DMS 273 (cell line): ENCODE measurements around the gene IFT27.
A peak's percentile ranks its signal among the peaks of the same experiment; 100 is the strongest.

Experiments
- DNase-seq: peaks from one replicate; lab custom pipeline; 2025; ENCODE audit not compliant: unreplicated experiment; lab: John Stamatoyannopoulos, UW

Gene IFT27, protein sequence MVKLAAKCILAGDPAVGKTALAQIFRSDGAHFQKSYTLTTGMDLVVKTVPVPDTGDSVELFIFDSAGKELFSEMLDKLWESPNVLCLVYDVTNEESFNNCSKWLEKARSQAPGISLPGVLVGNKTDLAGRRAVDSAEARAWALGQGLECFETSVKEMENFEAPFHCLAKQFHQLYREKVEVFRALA

DNA sequence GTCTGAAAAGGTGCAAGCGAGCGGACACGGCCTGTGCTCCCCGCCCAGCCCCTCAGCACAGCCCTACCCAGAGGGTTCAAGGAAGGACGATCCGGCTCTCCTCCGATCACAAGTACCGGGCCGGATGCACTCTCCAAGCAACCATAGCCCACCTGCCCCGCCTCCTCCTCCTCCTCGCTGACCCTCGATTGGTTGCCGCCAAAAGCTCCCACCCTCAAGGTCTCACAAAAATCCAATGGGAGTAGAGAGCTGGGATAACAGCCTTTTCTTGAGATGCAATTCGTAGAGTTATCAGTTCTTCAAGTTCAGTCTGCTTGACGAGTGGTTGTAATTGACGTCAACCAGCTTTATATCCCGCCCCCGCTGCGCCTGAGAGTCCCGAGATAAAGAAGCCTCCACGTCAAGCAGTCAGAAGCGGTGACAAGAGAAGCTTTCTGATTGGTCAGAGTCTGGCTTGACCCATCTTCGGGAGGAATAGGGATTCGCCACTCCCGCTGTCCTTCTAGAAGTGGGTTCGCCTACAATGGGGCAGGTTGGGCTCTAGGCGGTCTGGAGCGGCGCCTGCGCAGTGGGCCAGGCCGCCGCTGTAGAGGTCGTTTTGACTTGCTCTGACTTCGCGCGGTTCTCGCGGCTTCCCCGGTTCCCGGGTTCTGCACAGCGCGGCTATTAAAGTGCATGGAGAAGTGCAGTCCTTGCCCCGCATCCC, at the start of gene IFT27:
Gene IFT27, minus strand, starts transcription at position 156 of the 706 bp plus-strand sequence. CDS start 412 bp downstream, outside the sequence.
- DNase-seq: peak; percentile 99

DNA sequence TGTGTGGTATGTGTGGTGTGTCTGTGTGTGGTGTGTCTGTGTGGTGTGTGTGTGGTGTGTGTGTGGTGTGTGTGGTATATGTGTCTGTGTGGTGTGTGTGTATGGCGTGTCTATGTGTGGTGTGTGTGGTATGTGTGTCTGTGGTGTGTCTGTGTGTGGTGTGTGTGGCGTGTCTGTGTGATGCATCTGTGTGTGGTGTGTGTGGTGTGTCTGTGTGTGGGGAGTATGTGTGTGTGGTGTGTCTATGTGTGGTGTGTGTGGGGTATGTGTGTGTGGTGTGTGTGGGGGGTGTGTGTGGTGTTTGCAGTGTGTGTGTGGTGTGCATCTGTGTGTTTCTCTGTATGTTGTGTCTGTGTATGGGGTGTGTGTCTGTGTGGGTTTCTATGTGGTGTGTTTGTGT, 48.7 kb upstream of the IFT27 start:
- DNase-seq: no peak

DNA sequence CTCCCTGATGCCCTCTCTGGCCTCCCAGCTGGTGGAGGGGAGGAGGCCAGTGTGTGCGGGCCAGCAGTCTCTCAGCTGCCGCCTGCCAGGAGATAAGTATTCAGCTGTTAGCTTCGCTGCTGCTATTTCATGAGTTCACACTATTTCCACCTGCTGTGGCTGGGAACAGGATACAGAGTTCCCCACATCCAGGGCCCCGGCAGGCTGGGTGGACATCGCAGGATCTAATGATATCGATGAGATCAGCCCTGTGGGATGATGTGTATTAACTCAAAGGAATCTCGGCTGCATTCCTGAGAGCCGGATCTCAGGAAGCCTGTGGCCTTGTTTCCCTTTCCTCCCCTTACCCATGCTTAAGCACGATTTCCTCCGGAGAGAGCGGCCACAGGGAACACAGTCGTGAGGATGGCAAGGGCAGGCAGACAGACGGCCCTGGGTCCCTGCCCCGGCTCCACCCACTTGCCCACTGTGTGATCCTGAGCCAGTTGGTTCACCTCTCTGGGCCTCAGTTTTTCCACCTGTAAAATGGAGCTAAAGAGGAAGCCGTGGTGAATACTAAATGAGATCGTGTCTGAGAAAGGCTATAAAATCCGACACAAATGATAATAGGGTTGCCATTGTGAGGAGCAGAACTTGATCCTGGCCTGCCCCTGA, 47.4 kb upstream of the IFT27 start:
- no peak for DNase-seq

DNA sequence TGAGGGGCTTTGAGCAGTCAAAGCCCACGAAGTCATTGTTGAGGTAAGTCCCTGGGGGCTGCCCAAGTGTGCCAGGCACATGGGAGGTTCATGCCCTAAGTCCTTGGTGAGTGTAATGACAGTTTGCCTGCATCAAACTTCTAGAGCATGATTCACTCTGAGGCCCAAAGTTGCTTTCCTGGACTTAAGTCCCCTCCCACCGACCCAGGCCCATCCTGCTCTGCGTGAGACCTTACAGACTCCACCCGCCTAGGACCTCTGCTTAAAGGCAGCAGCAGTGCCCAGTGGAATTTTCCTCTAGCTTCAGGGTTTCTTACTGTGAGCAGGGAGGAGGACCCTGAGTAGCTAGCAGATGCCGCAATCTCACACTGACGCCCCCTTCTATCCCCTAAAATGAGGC, 46.7 kb upstream of the IFT27 start:
- no peak for DNase-seq

DNA sequence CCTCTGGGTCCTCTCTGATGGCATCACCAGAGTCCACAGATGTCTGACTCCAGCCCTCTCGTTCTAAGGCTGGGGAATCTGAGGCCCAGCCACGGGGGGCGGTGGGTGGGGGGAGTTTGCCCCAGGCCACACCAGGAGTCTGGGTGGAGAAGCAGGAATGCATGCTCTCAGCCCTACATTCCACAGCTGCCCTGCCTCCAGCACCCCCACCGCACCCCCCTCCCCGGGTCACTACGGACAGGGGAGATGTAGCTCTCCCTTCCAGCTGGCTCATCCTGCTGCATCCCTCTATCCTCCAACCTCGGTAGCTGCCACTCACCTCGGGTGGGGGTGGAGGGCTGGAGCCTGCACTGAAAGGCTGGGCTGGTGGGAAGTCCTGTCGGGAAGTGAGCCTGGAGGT, 43.2 kb upstream of the IFT27 start:
- no peak for DNase-seq

DNA sequence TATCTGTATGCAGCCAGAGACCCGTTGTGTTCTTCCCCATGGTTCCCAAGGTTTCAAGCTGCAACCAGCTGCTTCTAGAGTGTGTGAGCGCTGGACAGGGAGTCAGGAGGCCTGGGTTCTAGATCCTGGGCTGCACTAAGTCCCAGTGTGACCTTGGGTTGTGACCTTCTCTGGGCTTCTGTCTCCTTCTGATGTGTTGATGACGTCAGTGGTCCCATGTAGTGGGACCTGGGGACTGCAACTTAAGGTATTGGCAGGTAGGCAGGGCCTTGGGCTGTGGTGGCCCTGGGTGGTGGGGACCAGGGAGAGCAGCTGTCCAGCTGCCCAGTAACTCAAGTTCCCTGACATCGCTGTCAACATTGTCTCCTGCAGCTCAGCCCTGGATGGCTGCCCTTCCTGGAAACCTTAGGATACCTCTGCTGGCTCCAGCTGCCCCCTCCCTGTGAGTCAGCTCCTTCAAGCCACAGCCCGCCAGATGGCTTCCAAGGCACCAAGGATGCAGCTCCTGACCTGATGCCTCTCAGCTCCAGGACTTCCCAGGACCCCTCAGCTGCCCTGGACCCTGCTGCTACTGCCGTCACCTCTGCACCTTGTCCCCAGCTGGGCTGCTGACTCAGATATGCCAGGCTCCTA, 42.2 kb upstream of the IFT27 start:
- peak; percentile 41 for DNase-seq

DNA sequence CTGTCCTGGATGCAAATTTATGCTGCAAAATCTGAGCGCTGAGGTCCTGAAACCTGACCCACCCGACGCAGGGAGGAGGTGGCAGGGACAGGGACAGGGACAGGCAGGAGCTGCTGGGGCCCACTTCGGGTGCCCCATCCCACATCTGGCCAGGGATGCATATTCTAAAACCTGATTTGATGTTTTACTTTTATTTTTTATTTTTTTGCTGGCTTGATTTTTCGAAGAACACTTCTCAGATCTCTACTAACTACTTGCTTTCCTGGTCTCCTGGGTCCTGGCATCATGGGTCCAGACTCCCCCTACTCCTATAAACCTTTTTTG, 41.6 kb upstream of the IFT27 start:
- no peak for DNase-seq

DNA sequence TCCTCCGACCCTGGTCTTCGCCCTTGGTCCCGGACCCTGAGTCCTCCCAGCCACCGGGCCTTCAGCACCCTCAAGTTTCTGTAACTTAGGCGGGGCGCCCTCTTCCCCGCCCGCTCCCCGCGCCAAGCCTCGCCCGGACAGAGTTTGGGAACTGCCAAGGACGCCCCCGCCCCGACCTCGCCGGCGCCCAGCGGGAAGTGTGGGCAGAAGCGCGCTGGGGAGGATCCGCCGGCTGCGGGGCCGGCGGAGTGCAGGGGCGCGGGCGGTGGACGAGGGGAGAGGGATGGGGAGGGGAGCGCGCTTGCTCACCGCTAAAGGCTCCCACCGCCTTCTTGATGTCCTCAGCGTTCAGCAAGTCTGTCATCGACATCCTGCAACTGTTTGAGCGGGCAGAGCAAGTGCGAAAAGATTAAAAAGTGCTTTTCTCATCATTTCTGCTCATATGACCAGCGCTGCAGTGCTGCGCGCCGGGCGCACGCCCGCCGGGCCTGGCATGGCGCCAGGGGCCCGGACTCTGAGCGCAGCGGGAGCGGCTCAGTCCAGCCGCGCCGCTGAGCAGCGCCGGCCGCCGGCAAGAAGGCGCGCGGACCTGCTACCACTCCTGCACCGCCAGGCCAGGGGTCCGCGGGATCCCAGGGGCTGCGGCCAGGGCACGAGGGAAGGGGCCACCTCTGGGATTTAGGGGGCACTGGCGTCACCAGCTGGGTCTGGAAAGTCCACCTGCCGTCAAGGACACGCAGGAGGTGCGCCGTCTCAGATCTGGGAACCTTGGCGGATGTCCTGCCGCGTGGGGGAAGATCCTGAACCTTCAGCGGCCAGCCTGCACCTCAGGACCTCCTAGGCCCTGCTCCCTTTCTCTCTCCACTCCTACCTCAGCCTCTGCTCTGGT, 41.0 kb upstream of the IFT27 start, which contains the start of gene PVALB:
Gene PVALB, minus strand, starts transcription at position 400 of the 889 bp plus-strand sequence. Its CDS starts 30 bp downstream, at position 370.
- DNase-seq: peak; percentile 49

DNA sequence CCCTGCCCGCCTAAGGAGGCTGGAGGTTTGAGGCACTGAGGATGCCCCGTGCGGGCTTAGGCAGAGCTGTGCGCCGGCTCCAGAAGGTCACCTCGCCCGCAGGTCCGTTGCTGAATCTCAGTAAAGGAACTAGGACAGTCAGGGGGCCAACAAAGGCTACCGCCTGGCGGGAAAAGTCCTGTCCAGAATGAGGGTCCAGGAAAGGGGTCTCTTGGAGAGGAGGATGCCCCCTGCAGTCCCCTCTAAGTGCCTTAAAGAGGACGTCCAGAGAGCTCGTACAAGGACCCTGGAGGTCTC, 40.4 kb upstream of the IFT27 start:
- no peak for DNase-seq

DNA sequence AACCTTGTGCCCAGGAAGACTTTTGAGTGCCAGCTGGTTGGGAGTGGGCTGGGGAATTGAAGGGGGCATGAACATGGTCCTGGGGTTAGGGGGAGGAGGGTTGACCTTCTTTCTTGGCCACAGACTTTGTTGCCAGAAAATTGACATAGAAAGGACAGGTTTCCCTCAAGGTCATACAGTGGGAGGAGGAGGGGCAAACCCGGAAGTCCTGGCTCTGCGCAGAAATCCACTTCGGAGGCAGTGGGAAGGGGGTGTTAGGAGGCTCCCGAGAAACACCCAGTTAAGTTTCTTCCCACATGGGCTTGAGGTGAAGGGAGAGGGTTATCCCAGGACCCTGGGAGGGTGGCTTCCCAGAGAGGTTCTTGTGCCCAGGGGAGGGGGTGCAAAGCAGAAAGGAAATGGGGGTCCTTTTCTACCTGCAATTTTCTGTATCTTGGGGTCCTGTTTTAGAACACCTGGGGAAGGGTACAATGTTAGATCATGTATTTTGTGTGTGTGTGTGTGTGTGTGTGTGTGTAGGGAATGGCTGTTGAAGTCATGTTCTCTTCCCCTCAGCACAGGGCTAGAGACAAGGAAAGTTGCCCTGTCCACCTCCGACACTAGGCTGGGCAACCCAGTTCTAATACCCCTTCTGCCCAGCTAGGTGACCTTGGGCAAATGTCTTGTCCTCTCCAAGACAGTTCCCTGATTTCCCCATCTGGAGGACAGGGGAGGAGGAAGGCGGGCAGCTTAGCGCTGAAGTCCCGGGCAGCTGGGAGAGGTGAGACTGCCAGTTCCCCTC, 39.8 kb upstream of the IFT27 start:
- no peak for DNase-seq

DNA sequence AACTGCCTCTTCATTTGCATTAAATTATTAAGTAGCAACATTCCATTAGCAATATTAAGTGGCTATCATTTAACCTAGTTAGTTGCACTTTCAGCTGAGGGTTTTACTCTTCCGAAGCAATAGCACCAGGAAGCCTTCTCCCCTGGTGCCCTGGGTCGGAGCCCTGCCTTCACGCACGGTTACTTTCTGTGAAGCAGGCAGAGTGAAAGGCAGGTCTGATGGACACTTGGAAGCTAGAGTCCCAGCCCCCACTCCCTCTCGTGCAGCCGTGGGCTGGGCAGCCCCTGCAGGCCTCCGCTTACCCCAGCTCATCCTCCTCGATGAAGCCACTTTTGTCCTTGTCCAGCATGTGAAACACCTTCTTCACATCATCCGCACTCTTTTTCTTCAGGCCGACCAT, 38.9 kb upstream of the IFT27 start:
- no peak for DNase-seq

DNA sequence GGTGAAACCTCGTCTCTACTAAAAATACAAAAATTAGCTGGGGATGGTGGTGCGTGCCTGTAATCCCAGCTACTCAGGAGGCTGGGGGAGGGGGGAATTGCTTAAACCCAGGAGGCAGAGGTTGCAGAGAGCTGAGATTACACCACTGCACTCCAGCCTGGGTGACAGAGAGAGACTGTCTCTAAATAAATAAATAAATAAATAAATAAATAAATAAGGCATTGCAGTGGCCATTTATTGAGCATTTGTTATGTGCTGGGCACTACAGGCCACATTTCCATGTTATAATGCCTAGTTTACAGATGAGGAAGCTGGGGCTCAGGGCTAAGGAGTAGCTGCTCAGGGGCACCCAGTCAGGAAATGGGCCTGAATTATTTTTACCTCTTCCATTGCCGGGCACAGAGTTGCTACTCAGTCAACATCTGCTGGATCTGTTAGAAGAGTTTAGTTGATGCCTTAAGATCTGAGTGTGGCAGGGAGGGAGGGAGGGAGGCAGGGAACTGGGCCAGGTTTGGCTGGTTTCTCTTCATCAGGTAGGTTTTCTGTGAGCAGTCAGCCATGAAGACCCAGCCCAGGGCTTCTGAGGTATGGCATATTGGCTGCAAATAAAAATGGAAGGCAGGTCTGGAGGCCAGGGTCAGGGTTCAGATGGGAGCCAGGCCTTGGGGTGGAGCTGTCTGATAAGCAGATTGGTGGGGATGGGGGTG, 35.3 kb upstream of the IFT27 start:
- DNase-seq: no peak

DNA sequence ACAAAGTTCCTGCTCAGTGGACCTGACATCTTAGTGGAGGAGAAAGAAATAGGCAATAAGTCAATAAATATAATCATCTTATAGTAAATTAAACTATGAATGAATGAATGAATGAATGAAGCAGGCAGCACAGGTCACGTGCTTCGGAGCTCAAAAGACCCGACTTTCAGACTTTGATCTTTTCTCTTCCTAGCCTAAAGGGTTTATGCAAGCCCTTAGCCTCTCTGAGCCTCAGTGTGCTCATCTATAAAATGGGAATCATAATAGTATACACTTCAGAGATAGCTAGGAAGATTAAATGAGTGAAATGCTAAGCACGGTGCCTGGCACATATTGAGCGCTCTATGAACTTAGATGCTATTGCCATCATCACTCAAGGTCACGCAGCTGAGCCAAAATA, 33.4 kb upstream of the IFT27 start:
- DNase-seq: no peak

DNA sequence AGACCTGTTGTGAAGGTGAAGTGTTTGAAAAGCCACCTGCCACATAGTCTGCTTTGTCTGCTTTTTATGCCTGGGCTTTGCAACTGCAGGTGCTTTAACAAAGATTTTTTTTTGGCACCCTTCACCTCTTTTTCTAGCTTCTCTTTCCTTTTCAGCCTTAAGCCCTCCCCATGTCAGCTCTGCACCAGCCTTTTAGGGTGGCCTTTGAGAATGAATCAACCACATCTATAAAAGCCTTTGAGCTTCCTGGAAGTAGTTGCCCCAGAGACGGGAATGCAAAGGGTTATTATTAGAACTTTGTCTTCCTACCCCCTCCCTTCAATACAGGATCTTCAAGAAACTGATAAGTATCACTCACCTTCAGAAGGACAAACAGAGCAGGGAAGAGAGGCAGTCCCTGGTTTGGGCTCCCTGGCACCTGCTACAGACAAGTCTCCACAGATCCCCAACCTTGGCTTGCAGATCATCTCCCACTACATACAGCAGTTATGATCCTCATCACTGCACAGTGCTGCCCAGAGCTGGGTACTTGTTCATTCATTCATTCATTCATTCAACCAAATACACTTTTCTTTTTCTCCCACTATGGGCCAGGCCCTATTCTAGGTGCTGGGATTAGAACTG, 32.9 kb upstream of the IFT27 start:
- DNase-seq: no peak

DNA sequence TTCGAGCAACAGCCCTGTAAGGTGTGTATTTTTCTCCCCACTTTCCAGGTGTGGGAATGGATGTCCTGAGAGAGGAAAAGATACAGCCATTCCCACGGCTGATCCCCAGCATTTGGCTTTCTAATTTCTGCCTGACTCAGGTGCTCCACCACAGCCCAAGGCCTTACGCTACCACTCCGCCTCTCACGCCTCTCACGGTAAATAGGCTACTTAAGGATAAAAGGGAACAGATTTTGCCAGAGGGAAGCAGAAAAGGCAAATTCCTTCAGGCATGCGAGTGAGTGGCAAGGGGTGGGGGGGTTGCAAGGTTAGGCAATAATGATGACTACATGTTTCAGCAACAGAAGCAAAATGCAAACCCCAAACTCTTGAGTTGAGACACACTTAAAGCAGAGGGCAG, 31.7 kb upstream of the IFT27 start:
- no peak for DNase-seq

DNA sequence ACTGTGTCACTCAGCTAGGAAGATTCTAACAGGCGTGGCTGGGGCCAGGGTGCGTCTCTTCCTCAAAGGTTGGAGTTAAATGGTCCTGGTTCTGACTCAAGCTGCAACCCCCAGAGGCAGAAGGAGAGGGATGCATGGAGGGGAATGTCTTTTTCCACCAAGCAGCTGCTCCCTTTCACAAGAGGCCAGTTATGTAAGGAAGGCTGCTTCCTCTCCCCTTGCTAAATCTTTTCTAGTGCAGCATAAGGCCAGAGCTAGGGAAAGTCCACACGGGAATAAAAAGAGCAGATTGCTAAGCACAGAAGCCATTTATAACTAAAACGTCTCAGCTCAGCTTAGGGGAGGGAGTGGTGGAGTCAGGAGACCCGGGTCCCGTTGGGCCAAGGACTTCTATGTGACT, 30.9 kb upstream of the IFT27 start:
- DNase-seq: peak; percentile 3

DNA sequence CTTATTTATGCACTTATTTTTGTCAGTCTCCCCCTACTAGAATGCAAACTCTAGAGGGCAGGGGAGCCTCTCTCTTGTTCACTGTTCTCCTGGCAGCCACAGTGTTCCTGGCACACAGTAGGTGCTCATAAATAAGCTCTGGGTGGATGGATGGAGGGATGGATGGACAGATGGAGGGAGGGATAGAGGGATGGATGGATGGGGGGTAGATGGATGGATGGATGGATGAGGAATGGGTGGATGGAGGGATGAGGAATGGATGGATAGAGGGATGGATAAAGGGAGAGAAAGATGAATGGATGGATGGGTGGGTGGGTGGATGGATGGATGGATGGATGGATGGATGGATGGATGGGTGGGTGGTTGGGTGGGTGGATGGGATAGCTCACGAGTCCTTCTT, 27.4 kb upstream of the IFT27 start:
- no peak for DNase-seq

DNA sequence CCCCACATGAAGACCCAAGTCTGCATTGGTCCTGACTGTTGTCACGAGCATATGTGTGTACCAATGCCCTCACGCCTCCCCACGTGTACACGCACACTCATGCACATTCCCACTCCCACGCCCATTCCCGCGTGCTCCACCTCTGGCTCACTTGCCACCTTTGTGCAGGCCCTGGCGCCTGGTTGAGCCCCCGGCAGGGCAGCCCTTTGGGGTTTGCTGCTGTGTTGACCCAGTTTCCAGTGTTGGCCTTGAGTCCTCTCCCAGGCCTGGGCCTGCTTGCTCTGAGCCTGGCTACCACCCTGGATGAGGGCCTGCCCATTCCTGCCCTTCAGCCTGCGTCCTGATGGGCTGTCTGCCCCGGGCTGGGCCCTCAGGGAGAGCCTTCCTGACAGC, 22.8 kb upstream of the IFT27 start:
- no peak for DNase-seq

DNA sequence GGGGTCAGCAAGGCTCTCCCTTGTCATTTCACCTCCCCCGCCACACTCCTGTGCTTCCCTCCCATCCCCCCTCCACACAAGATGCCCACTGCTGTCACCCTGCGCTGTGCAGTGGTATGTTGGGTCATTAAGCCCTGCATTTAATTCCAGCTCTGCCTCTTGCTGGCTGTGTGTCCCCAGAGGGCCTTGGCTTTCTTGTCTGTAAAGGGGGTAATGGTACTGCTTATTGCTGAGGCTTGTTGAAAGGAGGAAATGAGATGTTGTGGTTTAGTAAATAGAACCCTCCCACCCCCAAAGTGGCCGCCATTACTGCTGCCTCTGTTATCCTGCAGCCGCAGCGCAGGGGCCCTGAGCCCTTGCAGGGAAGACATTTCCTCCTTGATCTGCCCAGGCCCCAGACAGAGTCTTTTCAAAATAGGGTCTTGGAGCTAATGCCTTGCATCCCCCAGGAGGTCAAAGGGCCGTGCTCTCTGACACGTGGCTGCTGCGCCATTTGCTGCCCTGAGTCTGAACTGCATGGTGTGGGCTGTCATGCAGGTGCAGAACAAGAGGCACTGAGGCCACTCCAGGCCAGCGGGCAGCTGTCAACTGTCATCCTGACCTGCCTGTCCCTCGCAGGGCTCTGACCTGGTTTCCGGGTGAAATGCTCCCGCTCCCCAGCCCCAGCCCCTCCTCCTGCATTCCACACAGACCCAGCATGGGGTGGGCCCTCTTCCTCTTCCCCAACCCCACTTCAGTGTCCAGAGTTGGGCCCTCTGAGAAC, 22.2 kb upstream of the IFT27 start:
- no peak for DNase-seq
